Bronchial epithelial cell (primary cell): ENCODE measurements around the gene MON1A. TPM values are rescaled to one million over a fixed set of nuclear protein-coding genes. Genes with fewer than 3 reads are reported as not detected.
A peak's percentile ranks its signal among the peaks of the same experiment; 100 is the strongest.

Source experiments
- DNase-seq: peaks from one replicate; pipeline ENCODE4 v3.0.0-alpha.2; 2010; ENCODE audit warnings: low read depth
- FAIRE-seq: peaks from 2 replicates; lab custom pipeline; 2011; peaks lifted over from hg19 to GRCh38; lab: Jason Lieb, UNC
- H3K27me3 ChIP-seq: 2 replicates; pipeline ENCODE4 v1.5.1; 2011; ENCODE audit warnings: low read length; ENCODE audit not compliant: control insufficient read depth, insufficient read depth
- H3K36me3 ChIP-seq: 2 replicates; pipeline ENCODE4 v1.5.1; 2011; ENCODE audit warnings: low read length; ENCODE audit not compliant: control insufficient read depth, insufficient read depth
- H3K4me3 ChIP-seq: 2 replicates; pipeline ENCODE4 v1.5.1; 2011; ENCODE audit warnings: mild to moderate bottlenecking, low read depth, low read length, control low read depth
- CTCF ChIP-seq: IDR thresholded peaks from 2 replicates; pipeline ENCODE4 v1.5.1; 2011; ENCODE audit warnings: mild to moderate bottlenecking, moderate library complexity, low read length, control low read depth, inconsistent platforms; ENCODE audit not compliant: insufficient read depth, severe bottlenecking
- total RNA-seq: library from RNA; depleted of rRNA; stranded (reverse); fragments of >200 nt; gene quantifications from 2 replicates; pipeline ENCODE4 v1.2.1, GENCODE V29; 2014

MON1A gene
- total RNA-seq, 1 donor from 2014 or later, result 15.8 TPM

GRCh38 chr3:49914906-49915305 lies 14.7 kb downstream of the MON1A start:
- TF ChIP-seq CTCF, result no peak

GRCh38 chr3:49912881-49913281 lies 16.7 kb downstream of the MON1A start:
- H3K27me3 ChIP-seq, result no peaks in the 10 kb centered on the region
- H3K36me3 ChIP-seq, result peaks cover 17% of the 10 kb centered on the region
- H3K4me3 ChIP-seq, result no peak overlapping the region
- TF ChIP-seq CTCF, result no peak
- DNase-seq (no peak), FAIRE-seq (no peak)

More at GRCh38 chr3:49914906-49915305, 14.7 kb downstream of the MON1A start:
- H3K4me3 ChIP-seq, result no peak overlapping the region
- no peaks in the 10 kb centered on the region for H3K27me3 ChIP-seq
- peak; percentile 70 for DNase-seq
- FAIRE-seq, result no peak
- H3K36me3 ChIP-seq, result peaks cover 12% of the 10 kb centered on the region

- Histone ChIP-seq H3K4me3 (no peak overlapping the region), H3K36me3 (peaks cover 17% of the 10 kb centered on the region), H3K27me3 (no peaks in the 10 kb centered on the region)
- FAIRE-seq (no peak), DNase-seq (no peak)
- no peak for TF ChIP-seq CTCF
Measured at GRCh38 chr3:49911611-49912010, 18.0 kb downstream of the MON1A start.

GRCh38 chr3:49911124-49911420 lies 18.5 kb downstream of the MON1A start:
- DNase-seq (no peak), FAIRE-seq (no peak)
- Histone ChIP-seq H3K27me3 (no peaks in the 10 kb centered on the region), H3K4me3 (no peak overlapping the region), H3K36me3 (peaks cover 17% of the 10 kb centered on the region)
- TF ChIP-seq CTCF, result no peak

- FAIRE-seq (no peak), DNase-seq (no peak)
- Histone ChIP-seq H3K36me3 (peaks cover 17% of the 10 kb centered on the region), H3K27me3 (no peaks in the 10 kb centered on the region), H3K4me3 (no peak overlapping the region)
- TF ChIP-seq CTCF, result no peak
Measured at GRCh38 chr3:49910409-49911123, 19.0 kb downstream of the MON1A start.
